Measurements from ENCODE around the gene CIBAR2.

DNA sequence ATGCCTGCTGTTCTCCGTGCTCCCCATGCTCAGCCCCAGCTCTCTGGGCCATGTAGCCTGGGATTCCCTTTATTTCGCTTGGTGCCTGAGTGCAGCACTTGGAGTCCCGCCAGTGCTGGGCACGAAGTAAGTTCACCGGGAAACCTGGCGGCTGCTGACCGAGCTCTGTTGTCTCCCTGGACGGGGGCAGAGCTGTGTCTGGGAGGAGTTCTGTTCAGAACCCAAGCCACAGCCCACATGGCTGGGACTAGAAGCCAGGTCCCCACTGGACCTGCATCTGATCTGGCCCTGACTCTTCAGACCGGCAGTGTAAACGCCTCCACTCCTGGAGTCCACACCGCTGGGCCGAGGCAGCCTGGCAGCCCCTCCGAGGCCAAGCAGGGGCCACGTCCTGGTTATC, 37.5 kb upstream of the CIBAR2 start:
- no peak for TF ChIP-seq POLR2A (IDR thresholded peaks at IDR 0.05; ENCODE audit: low read depth, low read length)
- no peak for TF ChIP-seq TAF1 (IDR thresholded peaks at IDR 0.05; ENCODE audit: low read depth, low read length)
- TF ChIP-seq POLR2AphosphoS5 (IDR thresholded peaks at IDR 0.05; ENCODE audit: low read depth, low read length) = no peak
- no peak for TF ChIP-seq SPI1 (IDR thresholded peaks at IDR 0.05; ENCODE audit: low read depth, low read length)
- TF ChIP-seq PAX5 (IDR thresholded peaks at IDR 0.05; ENCODE audit: insufficient read depth, low read length, severe bottlenecking) = no peak
- no peak for TF ChIP-seq POU2F2 (IDR thresholded peaks at IDR 0.05; ENCODE audit: low read depth, low read length)
